DMS153 treated with DMSO at 0.1 percent for 48 hours (cell line): ENCODE data around the gene COL23A1.
"Not testable (repeated sequence)": the region's sequence is repeated elsewhere in the genome, so short reads cannot be mapped to it uniquely, and the experiment has no call there.

Experiments
- DNase-seq: peaks from one replicate; lab custom pipeline; 2025; ENCODE audit not compliant: unreplicated experiment; lab: John Stamatoyannopoulos, UW

The COL23A1 gene

DNA sequence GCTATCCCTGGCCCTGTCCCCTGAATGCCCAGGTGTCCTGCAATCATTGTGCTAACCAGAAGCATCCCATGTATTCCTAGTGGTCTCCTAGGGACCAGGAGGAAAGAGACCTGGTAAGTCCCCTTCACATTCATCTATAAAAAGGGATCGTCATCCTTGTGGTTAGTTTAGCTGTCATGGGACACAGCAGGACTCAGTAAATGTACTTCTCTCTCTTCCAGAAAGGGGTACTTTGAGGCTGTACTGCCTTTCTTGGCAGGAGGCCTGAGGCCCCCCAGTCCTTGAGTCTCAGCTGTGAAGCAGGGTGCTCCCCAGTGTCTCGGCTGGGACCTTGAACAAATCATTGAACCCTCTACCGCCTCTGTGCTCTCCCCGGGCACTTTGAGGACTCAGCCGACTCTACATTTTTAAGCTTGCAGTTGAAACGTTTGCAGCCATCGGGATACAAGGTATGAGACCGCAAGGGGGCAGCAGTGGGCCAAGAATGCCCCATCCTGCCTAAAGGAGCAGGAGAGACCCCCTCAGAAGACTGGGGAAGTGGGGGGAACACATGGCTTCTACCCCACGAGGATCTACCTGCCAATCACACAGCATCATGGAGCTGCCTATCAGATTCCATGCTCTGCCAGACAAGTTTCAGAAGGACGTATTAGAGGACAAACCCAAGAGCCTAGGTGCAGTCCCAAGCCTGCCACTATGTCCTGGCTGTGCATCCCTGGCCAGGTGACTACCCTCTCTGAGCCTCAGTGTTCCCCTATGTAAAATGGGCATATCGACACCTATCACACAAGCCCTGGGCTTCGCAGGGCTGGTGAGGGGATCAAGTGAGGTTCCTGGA, 355.2 kb downstream of the COL23A1 start:
- DNase-seq = no peak

DNA sequence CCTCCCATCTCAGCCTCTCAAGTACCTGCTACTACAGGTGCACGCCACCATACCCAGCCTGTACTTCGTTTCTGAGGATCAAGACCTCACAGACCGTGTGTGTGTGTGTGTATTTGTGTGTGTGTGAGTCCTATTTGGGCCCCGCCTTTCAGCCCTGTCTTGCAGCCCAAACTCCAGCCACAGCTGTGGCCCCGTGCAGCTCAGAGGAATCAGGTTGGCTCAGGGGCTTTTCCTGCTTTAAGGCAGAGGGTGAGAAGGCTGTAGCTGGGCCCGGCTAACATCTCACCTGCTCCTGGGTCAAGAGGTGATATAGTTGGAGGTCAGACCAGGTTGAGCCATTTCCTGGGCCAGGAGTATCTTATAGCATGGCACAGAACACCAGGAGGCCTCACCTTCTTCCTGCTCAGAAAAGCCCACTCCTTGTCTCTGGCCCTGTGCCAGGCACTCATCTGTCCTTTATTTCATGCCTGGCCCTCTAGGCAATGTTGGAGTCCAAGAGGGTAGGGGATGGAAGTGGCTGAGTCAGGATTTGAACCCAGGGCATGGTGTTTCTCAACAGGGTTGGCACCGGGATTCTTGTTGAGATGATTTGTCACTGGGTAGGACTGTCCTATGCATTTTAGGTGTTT, 356.0 kb downstream of the COL23A1 start:
- no peak for DNase-seq

DNA sequence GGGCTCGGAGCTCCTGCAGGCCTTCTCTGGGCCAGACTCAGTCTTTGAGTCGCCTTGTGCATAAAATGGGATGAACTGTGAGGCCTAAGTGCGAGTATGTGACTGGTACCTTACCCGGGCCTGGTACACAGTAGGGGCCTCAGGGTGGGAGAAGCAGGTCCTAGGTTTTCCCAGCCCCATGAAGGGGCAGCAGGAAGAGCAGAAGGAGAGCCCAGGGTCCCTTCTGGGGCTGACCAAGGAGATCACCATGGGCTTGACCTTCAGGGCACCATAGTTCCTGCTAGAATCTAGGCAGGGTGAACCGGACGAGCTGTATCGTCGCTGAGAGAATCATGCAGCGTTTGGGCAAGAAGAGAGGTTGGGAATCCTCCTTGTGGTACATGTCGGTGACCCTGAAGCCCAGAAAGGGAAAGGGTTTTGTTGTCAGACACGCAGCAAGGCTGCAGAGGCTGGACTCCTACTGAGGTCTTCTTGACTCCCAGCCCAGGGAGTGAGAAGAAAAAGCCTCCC, 357.2 kb downstream of the COL23A1 start:
- DNase-seq = no peak

DNA sequence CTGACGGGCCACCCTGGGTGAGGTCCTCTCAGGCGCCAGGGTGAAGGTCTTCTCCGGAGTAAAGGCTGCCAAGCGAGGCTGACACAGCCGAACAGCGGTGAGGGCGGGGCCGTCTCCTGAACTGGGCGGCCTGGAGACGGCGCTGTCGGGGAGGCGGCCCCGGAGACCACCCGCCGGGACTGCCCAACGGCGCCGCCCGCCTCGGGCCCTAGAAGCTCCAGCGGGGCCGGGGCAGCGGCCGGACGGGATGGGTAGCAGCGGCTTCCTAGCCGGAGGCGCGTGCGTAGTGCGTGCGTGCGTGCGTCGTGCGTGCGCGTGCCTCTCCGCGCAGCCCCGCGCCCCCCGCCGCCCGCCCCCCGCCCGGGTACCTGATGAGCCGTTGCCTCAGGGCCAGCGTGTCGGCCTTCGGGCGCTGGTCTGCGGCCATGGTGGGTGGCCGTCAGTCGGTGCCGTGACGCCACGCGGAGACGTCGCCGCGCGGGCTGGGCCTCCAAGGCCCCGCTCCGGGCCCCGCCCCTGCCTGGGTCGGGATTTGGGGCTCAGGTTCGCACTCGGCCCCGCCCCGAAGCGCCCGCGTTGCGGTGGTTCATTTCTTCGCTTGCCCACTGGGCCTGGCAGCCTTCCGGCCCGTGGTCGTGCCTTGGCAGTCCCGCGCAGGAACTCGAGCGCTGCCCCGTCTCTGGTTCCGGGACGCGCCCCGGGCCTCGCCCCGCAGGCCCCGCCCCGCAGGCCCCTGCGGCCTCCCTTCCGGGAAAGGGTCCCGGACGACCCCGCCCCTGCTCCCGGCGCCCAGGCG, 357.9 kb downstream of the COL23A1 start, which contains the start of gene PHYKPL:
Gene PHYKPL (minus strand): TSS at position 679 of the 796 bp plus-strand sequence. CDS start 252 bp downstream, at position 427.
- DNase-seq = no peak

DNA sequence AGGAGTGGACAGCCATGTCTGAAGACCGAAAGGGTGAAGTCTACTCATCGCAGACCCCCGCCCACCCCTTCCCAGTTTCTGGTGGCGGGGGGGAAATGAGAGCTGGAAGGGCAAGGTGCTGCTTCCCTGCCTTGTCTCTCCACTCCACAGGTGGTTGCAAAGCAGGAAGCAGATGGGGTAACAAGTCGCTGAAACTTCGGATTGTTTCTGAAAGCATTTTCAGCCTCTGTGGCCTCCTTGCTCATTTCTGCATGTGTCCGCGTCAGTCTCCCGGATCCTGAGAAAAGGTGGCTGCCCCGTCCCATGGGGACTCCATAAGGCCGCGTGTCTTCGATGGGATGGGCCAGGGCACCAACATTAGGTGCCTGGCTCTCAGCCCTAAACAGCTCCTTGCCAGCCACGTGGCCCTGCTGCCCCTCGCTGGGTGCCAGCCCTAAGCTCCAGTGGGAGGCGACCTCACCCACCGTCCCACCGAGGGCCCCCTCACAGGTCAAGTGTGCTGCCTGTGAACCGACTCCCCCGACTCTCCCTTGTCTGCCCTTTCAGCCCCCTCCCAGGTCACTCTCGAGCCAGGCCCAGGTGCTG, 358.6 kb downstream of the COL23A1 start:
- no peak for DNase-seq

DNA sequence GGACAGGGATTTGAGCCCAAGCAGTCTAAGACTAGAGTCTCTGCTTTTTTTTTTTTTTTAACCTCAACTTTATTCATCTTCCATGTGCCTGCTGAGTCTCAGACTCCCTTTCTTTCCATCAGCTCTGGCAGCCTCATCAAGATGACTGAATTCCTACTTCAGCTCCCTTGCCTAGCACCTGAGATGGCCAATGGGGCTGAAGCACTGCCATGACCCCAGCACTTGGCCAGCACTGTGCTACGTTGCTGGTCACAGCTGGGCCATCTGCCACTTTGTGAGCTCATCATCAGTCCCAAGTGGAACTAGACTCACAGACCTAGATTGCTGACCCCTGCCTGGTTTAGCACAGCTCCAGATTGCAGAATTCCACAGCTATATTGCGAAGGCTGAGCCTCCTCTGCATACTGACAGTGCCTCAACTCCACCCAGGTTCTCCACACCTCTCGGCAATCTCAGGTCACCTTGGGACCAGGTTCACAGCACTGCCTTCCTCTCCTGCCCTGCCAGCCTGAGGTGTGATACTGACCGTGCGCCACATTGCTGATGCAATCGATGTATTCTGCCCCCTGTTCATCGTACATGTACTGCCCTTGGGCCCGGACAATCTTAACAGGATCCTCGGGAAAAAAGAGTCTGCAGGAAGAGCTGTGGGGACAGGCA, 359.2 kb downstream of the COL23A1 start:
- DNase-seq = no peak

DNA sequence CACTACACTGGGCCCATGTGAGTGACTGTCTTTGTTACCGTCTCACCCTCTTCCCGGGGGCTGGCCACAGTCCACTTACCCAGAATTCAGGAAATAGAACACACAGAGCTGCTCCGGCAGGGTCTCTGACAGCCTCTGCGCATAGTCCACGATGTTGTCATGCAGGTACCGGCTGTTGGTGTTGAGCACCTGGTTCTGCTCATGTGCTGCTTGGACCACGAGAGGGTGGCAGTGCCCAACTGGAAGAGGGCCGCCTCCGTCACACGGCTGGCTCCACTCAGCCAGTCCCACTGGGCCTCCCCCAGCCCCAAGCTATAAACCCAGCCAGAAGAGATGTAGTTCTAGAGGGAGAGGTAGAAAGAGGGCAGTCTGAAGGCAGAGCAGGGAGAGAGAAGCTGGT, 360.3 kb downstream of the COL23A1 start:
- no peak for DNase-seq

DNA sequence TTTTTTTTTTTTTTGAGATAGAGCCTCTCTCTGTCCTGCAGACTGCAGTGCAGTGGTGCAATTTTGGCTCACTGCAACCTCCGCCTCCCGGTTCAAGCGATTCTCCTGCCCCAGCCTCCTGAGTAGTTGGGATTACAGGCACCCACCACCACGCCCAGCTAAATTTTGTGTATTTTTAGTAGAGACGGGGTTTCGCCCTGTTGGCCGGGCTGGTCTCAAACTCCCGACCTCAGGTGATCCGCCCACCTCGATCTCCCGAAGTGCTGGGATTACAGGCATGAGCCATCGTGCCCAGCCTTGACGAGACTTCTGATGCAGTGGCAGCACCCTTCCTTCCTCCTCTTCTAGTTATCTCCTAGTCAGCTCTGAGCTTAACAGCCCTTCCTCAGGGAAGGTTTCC, 361.1 kb downstream of the COL23A1 start:
- not testable (repeated sequence) for DNase-seq

DNA sequence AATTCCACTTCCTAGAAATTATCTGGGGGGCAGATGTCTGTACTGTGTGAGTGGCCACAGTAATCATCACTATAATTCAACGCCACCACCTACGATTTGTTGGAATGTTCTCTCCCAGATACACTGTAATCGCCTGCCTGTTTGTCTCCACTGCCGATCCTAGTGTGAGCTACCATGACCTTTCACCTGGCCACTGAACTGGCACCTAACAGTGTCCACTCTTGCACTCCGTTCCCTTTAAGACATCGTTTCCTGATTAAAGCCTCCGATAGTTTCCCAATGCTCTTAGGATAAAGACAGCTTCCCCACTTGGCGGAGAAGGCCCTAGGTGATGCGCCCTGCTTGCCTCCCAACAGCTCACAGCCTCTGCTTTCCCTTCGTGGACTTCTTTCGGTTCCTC, 361.6 kb downstream of the COL23A1 start:
- DNase-seq = no peak

DNA sequence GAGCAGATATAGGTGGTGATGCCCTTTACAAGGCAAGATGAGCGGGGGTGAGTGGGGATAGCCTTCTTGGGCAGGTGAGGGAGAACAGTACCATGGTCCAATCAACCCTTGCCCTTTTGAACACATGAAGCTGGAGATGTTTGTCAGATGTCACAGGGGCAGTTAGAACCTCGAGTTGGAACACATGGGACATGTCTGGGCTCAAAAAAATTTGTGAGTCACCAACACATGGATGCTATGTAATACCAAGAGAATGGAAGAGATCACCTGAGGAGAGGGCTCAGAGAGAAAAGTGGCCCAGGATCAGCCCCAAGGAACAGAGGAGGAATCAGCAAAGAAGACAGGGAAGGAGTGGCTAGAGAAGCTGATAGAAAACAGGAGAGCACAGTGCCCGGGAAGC, 362.3 kb downstream of the COL23A1 start:
- DNase-seq = no peak

DNA sequence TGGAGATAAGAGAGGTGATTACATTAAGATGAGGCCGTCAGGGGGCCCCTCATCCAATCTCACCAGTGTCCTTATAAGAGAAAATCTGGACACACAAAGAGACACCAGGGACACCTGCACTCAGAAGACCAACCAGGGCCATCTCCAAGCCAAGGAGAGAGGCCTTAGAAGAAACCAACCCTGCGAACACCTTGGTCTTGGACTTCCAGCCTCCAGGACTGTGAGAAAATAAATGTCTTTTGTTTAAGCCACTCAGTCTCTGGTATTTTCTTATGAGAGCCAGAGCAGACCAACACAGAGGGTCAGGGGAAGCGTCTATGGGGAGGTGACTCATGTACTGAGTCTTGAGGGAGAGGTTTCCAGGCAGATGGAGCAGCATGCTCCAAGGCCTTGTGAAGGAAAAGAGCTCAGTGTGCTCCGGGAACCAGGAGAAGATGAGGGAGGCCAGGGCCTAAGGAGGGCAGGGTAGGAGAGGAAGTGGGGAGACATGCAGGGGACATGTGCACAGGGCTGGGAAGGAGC, 363.0 kb downstream of the COL23A1 start:
- no peak for DNase-seq

DNA sequence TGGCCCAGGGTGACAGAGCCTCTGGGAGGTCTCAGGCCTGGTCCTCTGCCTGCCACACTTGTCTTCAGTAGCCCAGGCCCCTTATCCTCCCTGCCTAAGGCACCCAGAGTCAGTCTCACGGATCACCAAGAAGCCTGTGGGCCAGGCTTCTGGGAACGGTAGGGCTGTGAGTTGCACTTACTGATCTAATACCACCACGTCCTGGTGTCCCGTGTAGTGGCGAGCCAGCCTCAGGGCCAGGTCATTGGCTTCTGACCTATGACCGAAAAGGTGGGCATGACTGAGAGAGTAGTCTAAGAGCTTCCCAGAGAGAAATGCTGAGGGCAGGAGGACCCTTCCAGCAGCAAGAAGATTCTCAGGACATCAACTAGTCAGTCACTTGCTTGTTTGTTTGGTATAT, 365.0 kb downstream of the COL23A1 start:
- DNase-seq = no peak

DNA sequence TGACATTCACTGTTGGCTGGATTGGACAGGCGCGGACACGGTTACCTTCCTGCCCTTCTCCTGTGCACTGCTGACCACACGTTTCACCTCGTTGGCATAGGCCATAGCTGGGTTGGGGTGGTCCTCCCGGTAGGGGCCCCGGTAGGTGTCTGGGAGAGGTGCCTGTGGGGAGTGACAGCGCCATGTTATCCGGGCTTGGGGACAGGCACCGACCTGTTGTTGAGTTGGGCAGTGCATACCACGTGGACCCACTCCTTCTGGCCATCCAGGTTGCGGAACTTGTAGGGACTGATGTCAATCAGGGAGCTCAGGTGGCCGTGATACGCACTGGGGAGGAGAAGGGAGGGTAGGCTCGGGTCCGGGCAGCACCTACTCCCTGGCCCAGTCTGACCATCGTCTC, 365.8 kb downstream of the COL23A1 start:
- no peak for DNase-seq

DNA sequence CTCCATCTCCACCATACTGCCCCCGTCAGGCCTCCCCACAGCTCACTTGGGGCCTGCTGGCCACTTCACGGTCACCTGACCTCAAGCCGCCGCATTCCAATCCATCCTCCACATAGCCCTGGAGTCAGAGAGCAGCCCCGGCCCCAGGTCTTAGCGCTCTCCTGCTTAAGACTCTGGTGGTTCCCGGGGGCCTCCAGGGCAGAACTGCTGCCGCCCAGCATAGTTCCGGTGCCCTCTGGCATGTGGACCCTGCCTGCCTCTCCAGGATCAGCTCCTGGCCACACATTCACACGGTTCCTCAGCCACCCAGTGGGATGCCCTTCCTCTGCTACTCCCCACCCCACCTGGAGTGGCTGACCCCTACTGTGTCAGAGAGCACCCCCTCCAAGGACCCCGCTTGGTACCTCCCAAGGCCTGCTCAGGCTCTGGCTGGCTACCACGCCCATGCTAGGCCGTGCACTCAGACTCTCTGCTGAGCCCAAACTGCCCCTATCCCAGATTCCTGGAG, 366.3 kb downstream of the COL23A1 start:
- no peak for DNase-seq

DNA sequence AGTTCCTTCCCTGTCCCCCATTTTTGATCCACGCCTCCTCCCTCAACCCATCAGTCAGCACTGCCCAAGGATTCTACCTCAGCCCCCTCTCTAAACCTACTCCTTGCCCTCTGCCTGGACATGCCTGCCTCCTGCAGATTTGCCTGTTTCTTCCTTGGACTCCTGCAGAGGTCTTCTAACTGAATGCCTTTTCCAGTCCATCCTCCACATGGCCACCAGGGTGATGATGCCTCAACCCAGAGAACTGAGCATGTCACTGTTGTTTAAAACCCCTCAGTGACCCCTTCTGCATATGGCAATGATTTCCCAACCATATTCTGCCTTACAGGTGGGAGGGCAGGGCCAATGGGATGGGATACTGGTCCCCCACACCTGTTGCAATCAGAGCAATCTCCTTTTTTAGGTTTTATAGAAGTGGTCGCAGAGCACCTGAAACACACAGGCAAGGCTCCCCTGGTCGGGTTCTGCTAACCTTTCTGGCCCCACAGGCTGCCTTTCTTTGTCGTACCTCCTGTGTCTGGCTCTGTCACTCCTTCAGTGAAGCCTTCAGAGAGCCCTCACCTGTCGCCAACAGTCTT, 366.9 kb downstream of the COL23A1 start:
- no peak for DNase-seq

DNA sequence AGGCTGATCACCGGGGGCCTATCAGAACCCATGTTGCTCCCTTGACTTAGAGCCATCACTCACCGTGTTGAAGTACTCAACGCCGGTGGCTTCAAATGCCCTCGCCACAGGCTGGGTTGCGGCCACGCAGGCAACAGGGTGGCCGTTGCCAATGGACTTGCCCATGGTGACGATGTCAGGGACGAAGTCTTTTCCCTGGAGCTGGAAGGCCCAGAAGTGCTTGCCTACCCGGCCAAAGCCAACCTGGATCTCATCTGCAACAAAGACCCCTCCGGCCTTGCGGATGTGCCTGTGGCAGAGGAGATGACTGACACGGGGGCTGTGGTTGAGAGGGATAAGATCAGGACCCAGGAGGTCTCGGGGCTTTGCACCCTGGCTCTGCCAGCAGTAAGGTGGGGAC, 367.9 kb downstream of the COL23A1 start:
- DNase-seq = no peak

DNA sequence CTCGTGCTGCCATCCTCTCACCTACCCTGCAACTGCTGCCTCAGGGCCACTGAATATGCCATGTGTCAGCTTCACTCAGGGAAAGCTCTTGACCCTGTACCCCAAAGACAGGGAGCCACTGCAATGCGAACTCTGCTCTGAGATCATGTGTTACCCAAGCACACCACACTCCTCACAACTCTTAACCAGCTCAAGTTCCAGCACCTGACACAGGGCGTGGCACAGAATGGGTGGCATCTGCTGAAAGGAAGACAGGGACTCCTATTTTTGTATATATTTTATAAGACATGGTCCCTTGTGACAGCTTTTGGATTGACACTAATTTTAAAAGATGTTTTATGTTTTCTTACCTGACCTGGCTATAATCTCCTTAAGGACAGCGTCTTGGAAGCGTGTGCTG, 368.3 kb downstream of the COL23A1 start:
- no peak for DNase-seq

DNA sequence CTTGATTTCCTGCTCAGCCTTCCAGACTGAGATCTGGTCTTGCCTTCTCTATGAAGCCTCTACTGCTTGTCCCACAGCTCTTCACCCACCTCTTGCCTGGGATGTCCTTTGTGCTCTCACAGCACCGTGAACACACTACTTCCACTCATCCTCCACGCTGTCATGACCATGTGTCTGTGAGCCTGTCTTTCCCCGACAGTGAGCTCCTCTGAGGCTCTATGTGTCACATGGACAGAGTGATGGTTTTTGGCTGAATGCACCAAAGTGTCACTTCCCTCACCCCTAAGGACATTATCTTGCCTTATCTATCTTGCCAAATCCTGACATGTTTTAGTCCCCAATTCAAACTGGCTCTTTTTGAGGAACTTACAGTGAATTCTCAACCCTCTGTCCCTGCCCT, 368.9 kb downstream of the COL23A1 start:
- DNase-seq = no peak

DNA sequence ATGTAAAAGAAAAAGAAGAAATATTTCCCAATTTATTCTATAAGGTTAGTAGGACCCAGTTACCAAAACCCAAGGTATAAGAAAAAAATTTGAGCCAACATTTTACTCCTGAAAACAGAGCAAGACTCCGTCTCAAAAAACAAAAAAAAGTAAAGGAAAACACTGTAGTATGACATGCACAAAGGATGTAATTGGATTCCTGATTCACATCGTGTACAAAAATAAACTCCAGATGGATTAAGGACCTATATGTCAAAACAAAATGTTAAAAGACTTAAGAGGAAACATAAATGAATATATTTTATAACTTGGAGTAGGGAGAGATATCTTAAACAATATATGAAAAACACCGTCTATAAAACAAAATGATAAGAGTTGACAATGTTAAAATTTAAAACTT, 371.4 kb downstream of the COL23A1 start:
- DNase-seq = no peak

DNA sequence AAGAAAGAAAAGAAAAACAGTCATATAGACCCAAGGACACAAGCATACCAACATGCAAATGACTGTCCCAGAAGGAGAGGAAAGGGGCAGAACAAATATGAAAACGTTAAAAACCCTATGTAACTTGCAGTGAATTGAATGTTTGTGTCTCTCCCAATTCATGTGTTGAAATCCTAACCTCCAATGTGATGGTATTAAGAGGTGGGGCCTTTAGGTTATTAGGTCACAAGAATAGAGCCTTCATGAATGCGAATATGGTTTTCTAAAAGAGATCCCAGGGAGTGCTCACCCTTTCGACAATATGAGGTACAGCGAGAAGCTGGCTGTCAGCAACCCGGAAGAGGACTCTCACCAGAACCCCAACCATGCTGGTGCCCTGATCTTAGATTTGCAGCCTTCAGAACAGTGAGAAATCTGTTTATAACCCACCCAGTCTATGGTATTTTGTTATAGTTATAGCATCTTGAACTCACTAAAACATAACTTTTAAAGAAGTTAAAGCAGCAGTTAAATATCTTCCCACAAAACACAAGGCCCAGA, 371.9 kb downstream of the COL23A1 start:
- no peak for DNase-seq
